Measurements from ENCODE around the gene TSPAN15.

DNA sequence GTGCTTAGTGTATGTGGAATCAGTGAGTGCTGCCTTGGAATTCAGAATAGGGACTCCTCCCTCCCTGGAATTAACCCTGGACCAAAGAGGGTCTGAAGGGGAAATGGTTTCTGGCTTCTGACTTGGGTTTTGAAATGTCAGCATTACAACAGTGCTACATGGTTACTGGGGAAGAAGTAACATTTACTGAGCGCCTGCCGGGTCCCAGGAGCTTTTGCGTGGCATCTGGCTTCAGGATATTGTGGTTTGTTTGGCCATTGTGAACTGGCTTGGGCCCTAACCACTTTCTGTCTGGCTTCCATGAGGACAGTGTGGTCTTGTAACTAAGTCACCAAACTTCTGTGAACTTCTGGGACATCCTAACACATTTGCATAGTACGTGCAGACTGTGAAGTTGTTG is 21.3 kb downstream of the TSPAN15 start:
- TF ChIP-seq, protein P1, sequence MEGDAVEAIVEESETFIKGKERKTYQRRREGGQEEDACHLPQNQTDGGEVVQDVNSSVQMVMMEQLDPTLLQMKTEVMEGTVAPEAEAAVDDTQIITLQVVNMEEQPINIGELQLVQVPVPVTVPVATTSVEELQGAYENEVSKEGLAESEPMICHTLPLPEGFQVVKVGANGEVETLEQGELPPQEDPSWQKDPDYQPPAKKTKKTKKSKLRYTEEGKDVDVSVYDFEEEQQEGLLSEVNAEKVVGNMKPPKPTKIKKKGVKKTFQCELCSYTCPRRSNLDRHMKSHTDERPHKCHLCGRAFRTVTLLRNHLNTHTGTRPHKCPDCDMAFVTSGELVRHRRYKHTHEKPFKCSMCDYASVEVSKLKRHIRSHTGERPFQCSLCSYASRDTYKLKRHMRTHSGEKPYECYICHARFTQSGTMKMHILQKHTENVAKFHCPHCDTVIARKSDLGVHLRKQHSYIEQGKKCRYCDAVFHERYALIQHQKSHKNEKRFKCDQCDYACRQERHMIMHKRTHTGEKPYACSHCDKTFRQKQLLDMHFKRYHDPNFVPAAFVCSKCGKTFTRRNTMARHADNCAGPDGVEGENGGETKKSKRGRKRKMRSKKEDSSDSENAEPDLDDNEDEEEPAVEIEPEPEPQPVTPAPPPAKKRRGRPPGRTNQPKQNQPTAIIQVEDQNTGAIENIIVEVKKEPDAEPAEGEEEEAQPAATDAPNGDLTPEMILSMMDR (optimal IDR thresholded peaks at IDR 0.05 in 1 of 3, IDR thresholded peaks at IDR 0.05 in 1 of 3, conservative IDR thresholded peaks at IDR 0.05 in 1 of 3; ENCODE audit: extremely low read depth in 1 of 3, insufficient read depth in 2 of 3, low read length in 3 of 3) = no peak
- no peak for TF ChIP-seq EZH2 (IDR thresholded peaks at IDR 0.05; ENCODE audit: low read length)
